K562 (cell line): ENCODE results near the gene SAP25. TPM values are rescaled to one million over a fixed set of nuclear protein-coding genes. Genes with fewer than 3 reads are reported as not detected.
A peak's percentile ranks its signal among the peaks of the same experiment; 100 is the strongest.

Source experiments
- ARID2 ChIP-seq: fragments of 450-650 bp; IDR thresholded peaks from 2 replicates; pipeline ENCODE4 v1.6.1; 2017; ENCODE audit warnings: antibody characterized with exemption, mild to moderate bottlenecking
- CHCHD3 ChIP-seq: fragments of 250-450 bp; sonication (Bioruptor Pico); IDR thresholded peaks from 2 replicates; pipeline ENCODE4 v2.1.2; 2022; ENCODE audit warnings: mild to moderate bottlenecking
- FOXJ3 ChIP-seq: sonication (generic); formaldehyde crosslinking; IDR thresholded peaks from 2 replicates; pipeline ENCODE4 v1.4.0; 2020; ENCODE audit warnings: mild to moderate bottlenecking, missing genetic modification reagents
- LEF1 ChIP-seq: fragments of 450-650 bp; IDR thresholded peaks from 2 replicates; pipeline ENCODE4 v1.6.1; 2016; ENCODE audit warnings: mild to moderate bottlenecking
- MTA1 ChIP-seq: fragments of 450-650 bp; IDR thresholded peaks from 2 replicates; pipeline ENCODE4 v1.6.1; 2017; ENCODE audit warnings: borderline replicate concordance
- NFYB ChIP-seq: IDR thresholded peaks from 2 replicates; pipeline ENCODE4 v1.6.1; 2011; ENCODE audit warnings: mild to moderate bottlenecking, moderate library complexity; ENCODE audit not compliant: insufficient read length; ENCODE audit errors: extremely low read depth
- RBFOX2 ChIP-seq: fragments of 200-400 bp; formaldehyde crosslinking; IDR thresholded peaks from 2 replicates; pipeline ENCODE4 v1.6.1; 2017; ENCODE audit warnings: low read depth, mild to moderate bottlenecking, low read length, moderate library complexity
- SAP30 ChIP-seq: fragments of 200-600 bp; sonication (generic); IDR thresholded peaks from 2 replicates; pipeline ENCODE4 v1.6.1; 2012; ENCODE audit warnings: borderline replicate concordance, low read depth, mild to moderate bottlenecking, moderate library complexity, low read length, control low read depth, inconsistent platforms; ENCODE audit not compliant: insufficient read depth, poor library complexity, severe bottlenecking
- ZNF253 ChIP-seq: fragments of 250-450 bp; sonication (Bioruptor Pico); conservative IDR thresholded peaks from 2 replicates; pipeline ENCODE4 v1.6.1; 2021; ENCODE audit warnings: mild to moderate bottlenecking
- ZSCAN32 ChIP-seq: fragments of 450-650 bp; formaldehyde crosslinking; IDR thresholded peaks from 2 replicates; pipeline ENCODE4 v1.4.0; 2020; ENCODE audit warnings: mild to moderate bottlenecking, moderate library complexity
- polyA plus RNA-seq, 8 experiments: library from polyadenylated mRNA; depleted of rRNA in 4 of 8; stranded (reverse) in 5 of 8; unstranded in 3 of 8; fragments of >200 nt; fragmentation: Nextera tagmentation in 2 of 8; fragmentation: Illumina TruSeq in 1 of 8; extraction: Ambion mirVana in 2 of 8; extraction: Trizol in 1 of 8; gene quantifications; 2 replicates each; pipeline versions ENCODE4 v1.2.1 to v1.2.3, GENCODE V29; 2011 to 2014; ENCODE audit warnings: inconsistent platforms in 1 of 8, missing spikeins in 1 of 8
- total RNA-seq, 7 experiments: library from RNA; depleted of rRNA in 6 of 7; stranded (reverse); fragments of >200 nt in 6 of 7; fragmentation: Illumina TruSeq in 2 of 7; extraction: Trizol in 2 of 7; gene quantifications; 2 replicates each; pipeline versions ENCODE4 v1.2.1 to v1.2.3, GENCODE V29; 2011 to 2021; ENCODE audit warnings: low replicate concordance in 1 of 7
- TF ChIP-seq, protein P1 (sequence below): fragments of 450-650 bp; IDR thresholded peaks from 2 replicates; pipeline ENCODE4 v1.6.1; 2016; ENCODE audit warnings: antibody characterized with exemption
- TF ChIP-seq, protein P2 (sequence below): IDR thresholded peaks from 3 replicates; pipeline ENCODE4 v1.6.1; 2011; ENCODE audit warnings: borderline replicate concordance, mild to moderate bottlenecking, moderate library complexity; ENCODE audit not compliant: insufficient read length; ENCODE audit errors: extremely low read depth
- TF ChIP-seq, protein P3 (sequence below): IDR thresholded peaks from 2 replicates; pipeline ENCODE4 v1.6.1; 2014; ENCODE audit warnings: antibody characterized with exemption
- TF ChIP-seq, protein P4 (sequence below): fragments of 250-450 bp; sonication (Bioruptor Pico); IDR thresholded peaks from 2 replicates; pipeline ENCODE4 v1.5.0; 2021; ENCODE audit warnings: mild to moderate bottlenecking, moderate library complexity
- TF ChIP-seq, protein P5 (sequence below): IDR thresholded peaks from 2 replicates; pipeline ENCODE4 v1.6.1; 2016; ENCODE audit warnings: missing genetic modification characterization, missing compliant biosample characterization

Gene SAP25
- total and polyA plus RNA-seq, 9 of the 15 experiments (the other 6 are each of a cell fraction or from before 2014, with no cell fraction given): 0.13 to 5.3 (median 0.78) TPM; not detected in 1

DNA sequence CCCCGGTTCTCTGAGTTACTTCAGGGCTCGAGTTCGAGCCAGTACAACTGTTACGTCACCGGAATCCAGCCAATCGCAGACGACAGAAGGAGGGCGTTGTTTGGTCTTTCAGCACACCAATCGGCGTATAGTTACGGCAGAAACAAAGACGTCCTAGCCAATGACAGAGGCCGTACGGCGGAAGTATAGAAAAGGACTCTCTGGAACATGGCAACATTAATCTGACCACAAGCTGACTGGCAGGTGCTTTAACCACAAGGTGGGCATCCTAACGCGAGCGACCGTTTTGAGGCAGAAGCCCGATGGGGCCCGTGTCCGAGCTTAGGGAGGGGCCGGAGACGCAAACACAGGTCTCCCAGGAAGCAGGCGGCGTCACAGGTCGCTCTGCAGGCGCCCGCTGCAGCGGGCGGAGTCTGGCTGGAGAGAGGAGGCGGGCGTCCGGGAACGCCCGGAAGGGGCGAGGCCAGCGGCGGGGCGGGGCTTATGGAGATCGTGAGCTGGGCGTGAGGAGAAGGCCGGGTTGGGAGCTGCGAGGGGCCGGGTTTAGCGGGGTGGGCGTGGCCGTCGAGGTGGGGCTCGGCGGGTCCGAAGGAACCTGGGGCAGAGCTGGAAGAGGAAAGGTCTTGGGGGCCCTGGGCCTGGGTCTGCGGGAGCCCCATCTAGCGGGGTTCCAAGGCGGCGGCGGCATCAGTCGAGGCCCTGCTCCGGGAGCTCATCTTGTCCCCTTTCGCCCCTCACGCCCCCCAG is 38.5 kb upstream of the SAP25 start, which contains the start of gene MOSPD3 (continued):
- TF ChIP-seq, protein P1, sequence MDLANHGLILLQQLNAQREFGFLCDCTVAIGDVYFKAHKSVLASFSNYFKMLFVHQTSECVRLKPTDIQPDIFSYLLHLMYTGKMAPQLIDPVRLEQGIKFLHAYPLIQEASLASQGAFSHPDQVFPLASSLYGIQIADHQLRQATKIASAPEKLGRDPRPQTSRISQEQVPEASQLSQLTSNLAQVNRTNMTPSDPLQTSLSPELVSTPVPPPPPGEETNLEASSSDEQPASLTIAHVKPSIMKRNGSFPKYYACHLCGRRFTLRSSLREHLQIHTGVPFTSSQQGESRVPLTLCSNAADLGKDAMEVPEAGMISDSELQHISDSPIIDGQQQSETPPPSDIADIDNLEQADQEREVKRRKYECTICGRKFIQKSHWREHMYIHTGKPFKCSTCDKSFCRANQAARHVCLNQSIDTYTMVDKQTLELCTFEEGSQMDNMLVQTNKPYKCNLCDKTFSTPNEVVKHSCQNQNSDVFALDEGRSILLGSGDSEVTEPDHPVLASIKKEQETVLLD: no peak
- TF ChIP-seq CHCHD3 (CRISPR knock-in tag): no peak
- peak; percentile 93 for TF ChIP-seq SAP30
- TF ChIP-seq RBFOX2: peak; percentile 89
- 0 out of 2 replicates have a peak, but pooled peaks have one; percentile 33 for TF ChIP-seq MTA1
- TF ChIP-seq, protein P2, sequence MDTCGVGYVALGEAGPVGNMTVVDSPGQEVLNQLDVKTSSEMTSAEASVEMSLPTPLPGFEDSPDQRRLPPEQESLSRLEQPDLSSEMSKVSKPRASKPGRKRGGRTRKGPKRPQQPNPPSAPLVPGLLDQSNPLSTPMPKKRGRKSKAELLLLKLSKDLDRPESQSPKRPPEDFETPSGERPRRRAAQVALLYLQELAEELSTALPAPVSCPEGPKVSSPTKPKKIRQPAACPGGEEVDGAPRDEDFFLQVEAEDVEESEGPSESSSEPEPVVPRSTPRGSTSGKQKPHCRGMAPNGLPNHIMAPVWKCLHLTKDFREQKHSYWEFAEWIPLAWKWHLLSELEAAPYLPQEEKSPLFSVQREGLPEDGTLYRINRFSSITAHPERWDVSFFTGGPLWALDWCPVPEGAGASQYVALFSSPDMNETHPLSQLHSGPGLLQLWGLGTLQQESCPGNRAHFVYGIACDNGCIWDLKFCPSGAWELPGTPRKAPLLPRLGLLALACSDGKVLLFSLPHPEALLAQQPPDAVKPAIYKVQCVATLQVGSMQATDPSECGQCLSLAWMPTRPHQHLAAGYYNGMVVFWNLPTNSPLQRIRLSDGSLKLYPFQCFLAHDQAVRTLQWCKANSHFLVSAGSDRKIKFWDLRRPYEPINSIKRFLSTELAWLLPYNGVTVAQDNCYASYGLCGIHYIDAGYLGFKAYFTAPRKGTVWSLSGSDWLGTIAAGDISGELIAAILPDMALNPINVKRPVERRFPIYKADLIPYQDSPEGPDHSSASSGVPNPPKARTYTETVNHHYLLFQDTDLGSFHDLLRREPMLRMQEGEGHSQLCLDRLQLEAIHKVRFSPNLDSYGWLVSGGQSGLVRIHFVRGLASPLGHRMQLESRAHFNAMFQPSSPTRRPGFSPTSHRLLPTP: no peak
- TF ChIP-seq ZSCAN32 (CRISPR knock-in tag): no peak
- TF ChIP-seq ZNF253 (CRISPR knock-in tag): no peak
- TF ChIP-seq LEF1: no peak
- no peak for TF ChIP-seq FOXJ3
- TF ChIP-seq, protein P3, sequence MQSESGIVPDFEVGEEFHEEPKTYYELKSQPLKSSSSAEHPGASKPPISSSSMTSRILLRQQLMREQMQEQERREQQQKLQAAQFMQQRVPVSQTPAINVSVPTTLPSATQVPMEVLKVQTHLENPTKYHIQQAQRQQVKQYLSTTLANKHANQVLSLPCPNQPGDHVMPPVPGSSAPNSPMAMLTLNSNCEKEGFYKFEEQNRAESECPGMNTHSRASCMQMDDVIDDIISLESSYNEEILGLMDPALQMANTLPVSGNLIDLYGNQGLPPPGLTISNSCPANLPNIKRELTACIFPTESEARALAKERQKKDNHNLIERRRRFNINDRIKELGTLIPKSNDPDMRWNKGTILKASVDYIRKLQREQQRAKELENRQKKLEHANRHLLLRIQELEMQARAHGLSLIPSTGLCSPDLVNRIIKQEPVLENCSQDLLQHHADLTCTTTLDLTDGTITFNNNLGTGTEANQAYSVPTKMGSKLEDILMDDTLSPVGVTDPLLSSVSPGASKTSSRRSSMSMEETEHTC: 0 out of 2 replicates have a peak, but pooled peaks have one; percentile 37
- peak; percentile 97 for TF ChIP-seq NFYB
- TF ChIP-seq, protein P4, sequence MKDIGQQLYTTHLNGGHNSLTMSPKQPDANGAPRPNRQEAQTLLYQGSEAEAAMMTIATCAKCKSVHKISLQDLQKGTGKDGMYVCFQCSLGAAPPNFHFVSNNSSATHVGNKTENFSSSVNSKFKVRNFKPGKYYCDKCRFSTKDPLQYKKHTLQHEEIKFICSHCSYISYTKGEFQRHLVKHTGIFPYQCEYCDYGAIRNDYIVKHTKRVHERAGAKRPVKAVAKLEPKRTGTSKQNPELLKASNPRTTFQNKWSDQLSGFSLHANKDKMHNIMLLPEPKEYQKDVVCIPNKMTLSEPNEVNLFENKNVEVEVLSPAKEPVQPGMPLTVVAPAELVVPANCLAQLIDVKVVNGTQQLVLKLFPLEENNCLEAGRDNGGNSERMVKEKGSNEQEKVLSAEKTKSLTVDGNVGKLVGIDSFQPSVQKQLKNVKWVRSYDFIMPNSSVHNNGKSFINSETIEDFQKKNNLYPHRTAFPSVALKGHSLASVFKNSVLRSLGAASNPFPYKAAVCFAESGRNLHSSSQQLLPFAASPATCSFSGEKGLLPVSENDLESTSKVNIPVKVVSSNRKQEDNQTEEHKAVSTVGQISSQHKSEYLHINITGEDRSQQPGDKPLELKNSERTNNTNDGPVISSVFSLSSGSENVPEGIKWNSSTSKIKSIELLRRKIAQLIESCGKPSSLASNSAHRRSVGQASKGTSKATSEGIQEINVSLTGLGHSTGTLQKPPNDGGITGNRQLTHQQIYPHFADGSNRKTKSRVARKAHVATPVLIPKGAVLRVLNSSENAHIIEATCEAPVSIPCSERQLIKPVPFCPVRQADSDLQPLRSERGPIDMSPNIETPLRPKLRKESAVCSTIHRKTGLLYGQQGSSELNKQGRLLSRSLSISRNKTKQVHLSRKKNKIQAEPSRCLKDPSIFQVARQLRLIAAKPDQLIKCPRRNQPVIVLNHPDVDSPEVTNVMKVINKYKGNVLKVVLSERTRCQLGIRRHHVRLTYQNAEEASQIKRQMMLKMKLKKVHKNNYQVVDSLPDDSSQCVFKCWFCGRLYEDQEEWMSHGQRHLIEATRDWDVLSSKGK: no peak
- TF ChIP-seq, protein P5, sequence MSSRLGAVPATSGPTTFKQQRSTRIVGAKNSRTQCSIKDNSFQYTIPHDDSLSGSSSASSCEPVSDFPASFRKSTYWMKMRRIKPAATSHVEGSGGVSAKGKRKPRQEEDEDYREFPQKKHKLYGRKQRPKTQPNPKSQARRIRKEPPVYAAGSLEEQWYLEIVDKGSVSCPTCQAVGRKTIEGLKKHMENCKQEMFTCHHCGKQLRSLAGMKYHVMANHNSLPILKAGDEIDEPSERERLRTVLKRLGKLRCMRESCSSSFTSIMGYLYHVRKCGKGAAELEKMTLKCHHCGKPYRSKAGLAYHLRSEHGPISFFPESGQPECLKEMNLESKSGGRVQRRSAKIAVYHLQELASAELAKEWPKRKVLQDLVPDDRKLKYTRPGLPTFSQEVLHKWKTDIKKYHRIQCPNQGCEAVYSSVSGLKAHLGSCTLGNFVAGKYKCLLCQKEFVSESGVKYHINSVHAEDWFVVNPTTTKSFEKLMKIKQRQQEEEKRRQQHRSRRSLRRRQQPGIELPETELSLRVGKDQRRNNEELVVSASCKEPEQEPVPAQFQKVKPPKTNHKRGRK (tag): no peak
- TF ChIP-seq ARID2: no peak
